HG03460 (cell line): Measurements from ENCODE around the gene ZDHHC24.

Experiments used
- ATAC-seq: cut with Tn5 transposase; IDR thresholded peaks from one replicate; pipeline ENCODE4 v1.9.1; 2021; ENCODE audit not compliant: unreplicated experiment

ZDHHC24 gene

DNA sequence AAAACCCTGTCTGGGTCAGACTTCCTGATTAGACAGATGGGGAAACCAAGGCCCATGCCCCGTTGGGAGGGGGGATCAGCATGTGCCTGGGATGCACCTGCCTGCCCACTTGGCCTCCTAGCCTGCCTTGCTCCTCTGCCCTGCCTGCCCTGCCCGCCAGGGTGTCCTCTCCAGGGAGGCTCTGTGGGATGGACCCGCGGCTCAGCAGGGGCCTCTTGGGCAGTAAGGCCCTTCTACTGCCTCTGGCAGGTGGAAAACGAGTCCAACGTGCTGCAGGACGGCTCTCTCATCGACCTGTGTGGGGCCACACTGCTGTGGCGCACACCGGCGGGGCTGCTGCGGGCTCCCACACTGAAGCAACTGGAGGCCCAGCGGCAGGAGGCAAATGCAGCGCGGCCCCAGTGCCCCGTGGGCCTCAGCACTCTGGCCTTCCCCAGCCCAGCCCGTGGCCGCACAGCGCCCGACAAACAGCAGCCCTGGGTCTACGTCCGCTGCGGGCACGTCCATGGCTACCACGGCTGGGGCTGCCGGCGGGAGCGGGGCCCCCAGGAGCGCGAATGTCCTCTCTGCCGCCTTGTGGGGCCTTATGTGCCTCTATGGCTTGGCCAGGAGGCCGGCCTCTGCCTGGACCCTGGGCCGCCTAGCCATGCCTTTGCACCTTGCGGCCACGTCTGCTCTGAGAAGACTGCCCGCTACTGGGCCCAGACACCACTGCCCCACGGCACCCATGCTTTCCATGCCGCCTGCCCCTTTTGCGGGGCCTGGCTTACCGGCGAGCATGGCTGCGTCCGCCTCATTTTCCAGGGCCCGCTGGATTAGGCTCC lies 70.3 kb downstream of the ZDHHC24 start:
- ATAC-seq, result no peak

DNA sequence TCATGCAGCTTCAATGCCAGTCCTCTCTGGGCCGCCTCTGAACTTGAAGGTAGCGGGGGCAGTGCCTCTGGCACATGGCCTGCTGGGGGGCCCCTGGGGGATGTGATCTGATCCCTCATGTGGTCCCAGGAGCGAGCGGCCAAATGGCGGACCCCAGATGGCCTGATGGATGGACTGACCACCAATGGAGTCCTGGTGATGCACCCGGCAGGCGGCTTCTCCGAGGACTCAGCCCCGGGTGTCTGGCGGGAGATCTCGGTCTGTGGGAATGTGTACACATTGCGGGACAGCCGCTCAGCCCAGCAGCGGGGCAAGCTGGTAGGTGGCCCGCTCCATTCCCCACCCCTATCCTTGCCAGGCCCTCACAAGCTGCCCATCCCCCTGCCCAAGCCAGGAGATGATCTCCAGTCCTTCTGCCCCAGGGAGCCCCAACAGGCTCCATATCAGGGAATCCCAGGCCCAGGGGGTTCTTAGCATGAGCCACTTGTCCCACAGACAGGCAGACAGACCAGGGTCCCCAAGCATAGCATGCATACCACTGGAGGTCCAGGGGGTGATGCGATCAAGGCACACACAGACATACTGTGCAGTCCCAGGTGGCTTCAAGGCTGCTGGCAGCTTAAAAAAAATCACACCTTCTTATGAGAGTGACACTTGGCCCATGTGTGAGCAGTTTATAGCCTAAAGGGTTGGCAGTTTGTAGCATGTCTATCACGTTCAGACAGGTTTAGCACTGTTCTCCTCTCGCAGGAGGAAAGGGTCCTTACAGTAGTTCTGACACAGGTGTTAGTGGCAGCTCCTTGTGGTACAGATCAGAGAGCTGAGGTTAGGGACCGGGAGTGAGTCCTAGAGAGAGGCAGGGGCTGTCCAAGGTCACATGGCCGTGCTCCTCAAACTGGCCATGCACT lies 72.0 kb downstream of the ZDHHC24 start:
- ATAC-seq, result no peak

DNA sequence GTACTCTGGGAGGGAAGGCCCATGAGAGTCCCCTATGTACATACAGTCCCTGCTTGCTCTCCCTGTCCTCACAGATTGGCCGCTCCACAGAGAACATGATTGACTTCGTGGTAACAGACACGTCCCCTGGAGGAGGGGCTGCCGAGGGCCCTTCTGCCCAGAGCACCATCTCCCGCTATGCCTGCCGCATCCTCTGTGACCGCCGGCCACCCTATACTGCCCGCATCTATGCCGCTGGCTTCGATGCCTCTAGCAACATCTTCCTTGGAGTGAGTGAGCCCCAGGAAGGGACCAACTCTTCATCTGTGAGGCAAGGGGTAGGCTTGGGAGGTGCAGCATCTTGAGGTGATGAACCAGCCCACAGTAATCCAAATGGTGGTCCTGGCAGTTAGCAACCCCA lies 72.7 kb downstream of the ZDHHC24 start:
- ATAC-seq, result no peak

DNA sequence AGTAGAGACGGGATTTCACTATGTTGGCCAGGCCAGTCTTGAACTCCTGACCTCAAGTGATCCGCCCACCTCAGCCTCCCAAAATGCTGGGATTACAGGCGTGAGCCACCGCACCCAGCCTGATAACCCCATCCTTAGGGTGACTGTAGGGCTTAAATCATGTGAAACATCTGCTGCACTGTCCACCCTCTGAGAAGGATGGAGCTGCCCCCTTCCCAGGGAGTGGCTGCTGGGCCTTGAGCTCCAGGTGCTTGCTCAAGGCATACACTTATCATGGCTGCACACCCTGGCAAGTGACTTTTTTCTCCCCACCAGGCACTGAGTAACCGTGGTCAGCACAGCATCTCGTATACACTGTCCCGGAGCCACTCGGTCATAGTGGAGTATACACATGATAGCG lies 73.8 kb downstream of the ZDHHC24 start:
- ATAC-seq, result no peak

DNA sequence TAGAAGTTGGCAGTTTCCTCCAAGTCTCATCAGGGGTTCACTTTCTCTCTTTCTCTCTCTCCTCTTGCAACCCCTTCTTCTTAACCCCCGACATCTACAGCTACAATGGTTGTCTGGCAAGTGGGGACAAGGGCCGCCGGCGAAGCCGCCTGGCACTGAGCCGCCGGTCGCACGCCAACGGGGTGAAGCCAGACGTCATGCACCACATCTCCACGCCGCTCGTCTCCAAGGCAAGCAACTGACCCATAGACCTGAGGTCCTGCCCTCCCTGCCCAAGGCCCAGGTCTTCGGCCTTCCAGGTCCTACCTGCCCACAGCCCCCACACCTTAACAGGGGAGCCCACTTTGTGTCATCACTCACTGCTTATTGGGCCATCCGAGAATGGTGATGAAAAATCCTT lies 74.7 kb downstream of the ZDHHC24 start:
- ATAC-seq, result no peak
